IPS-NIHi11 (cell line): ENCODE results near the gene CPSF7.
"Not testable (repeated sequence)": the region's sequence is repeated elsewhere in the genome, so short reads cannot be mapped to it uniquely, and the experiment has no call there.

Experiments
- DNase-seq: peaks from one replicate; pipeline ENCODE4 v3.0.0; 2012; ENCODE audit warnings: mixed read lengths, low spot score

Gene CPSF7

GRCh38 chr11:61429691-61430582 lies at the start of gene CPSF7, which contains the start of gene SDHAF2:
TSS of gene CPSF7 (minus strand) at chr11:61429975. CDS start at chr11:61429235, 740 bp downstream.
TSS of gene SDHAF2 (plus strand) at chr11:61430124. CDS start at chr11:61430147, 23 bp downstream.
- DNase-seq, result peak; percentile 96

- DNase-seq, result peak; percentile 88
These were observed 48.0 kb upstream of the CPSF7 start for GRCh38 chr11:61477727-61478148.

- no peak for DNase-seq
These were observed 47.4 kb upstream of the CPSF7 start for GRCh38 chr11:61477126-61477525.

GRCh38 chr11:61476371-61476770 lies 46.6 kb upstream of the CPSF7 start:
- DNase-seq, result no peak

- DNase-seq, result no peak
These were observed 45.7 kb upstream of the CPSF7 start for GRCh38 chr11:61475433-61475832.

GRCh38 chr11:61474013-61474643 lies 44.4 kb upstream of the CPSF7 start:
- DNase-seq, result no peak

- DNase-seq, result no peak
These were observed 43.7 kb upstream of the CPSF7 start for GRCh38 chr11:61473370-61474012.

- DNase-seq, result no peak
These were observed 43.1 kb upstream of the CPSF7 start for GRCh38 chr11:61472868-61473267.

GRCh38 chr11:61472282-61472681 lies 42.5 kb upstream of the CPSF7 start:
- no peak for DNase-seq

- no peak for DNase-seq
These were observed 38.2 kb upstream of the CPSF7 start for GRCh38 chr11:61468002-61468401.

- DNase-seq, result not testable (repeated sequence)
These were observed 37.8 kb upstream of the CPSF7 start for GRCh38 chr11:61467602-61468001.

GRCh38 chr11:61460986-61461385 lies 31.2 kb upstream of the CPSF7 start:
- DNase-seq, result no peak

- no peak for DNase-seq
These were observed 30.7 kb upstream of the CPSF7 start for GRCh38 chr11:61460474-61460881.

GRCh38 chr11:61454520-61454919 lies 24.7 kb upstream of the CPSF7 start:
- no peak for DNase-seq

GRCh38 chr11:61453695-61454094 lies 23.9 kb upstream of the CPSF7 start:
- DNase-seq, result no peak

- no peak for DNase-seq
These were observed 23.1 kb upstream of the CPSF7 start for GRCh38 chr11:61452825-61453224.

- DNase-seq, result no peak
These were observed 18.8 kb upstream of the CPSF7 start for GRCh38 chr11:61448552-61448927.

GRCh38 chr11:61447601-61448551 lies 18.1 kb upstream of the CPSF7 start:
- no peak for DNase-seq

GRCh38 chr11:61446211-61446651 lies 16.5 kb upstream of the CPSF7 start:
- peak; percentile 92 for DNase-seq

GRCh38 chr11:61445516-61445915 lies 15.7 kb upstream of the CPSF7 start:
- DNase-seq, result no peak

- DNase-seq, result no peak
These were observed 12.8 kb upstream of the CPSF7 start for GRCh38 chr11:61442616-61443015.
